HEK293 (cell line): ENCODE measurements around the gene MSH2.
A peak's percentile ranks its signal among the peaks of the same experiment; 100 is the strongest.

ENCODE experiments used
- ATF2 ChIP-seq: fragments of 450-650 bp; formaldehyde crosslinking; IDR thresholded peaks from 2 replicates; pipeline ENCODE4 v1.5.1; 2016; ENCODE audit warnings: missing biosample characterization, missing genetic modification characterization, low read depth
- BCL11A ChIP-seq: fragments of 450-650 bp; formaldehyde crosslinking; IDR thresholded peaks from 2 replicates; pipeline ENCODE4 v1.5.1; 2016; ENCODE audit warnings: low read depth, missing biosample characterization, missing genetic modification characterization
- OVOL3 ChIP-seq: fragments of 450-650 bp; formaldehyde crosslinking; IDR thresholded peaks from 2 replicates; pipeline ENCODE4 v1.5.1; 2016; ENCODE audit warnings: missing biosample characterization, missing genetic modification characterization

DNA sequence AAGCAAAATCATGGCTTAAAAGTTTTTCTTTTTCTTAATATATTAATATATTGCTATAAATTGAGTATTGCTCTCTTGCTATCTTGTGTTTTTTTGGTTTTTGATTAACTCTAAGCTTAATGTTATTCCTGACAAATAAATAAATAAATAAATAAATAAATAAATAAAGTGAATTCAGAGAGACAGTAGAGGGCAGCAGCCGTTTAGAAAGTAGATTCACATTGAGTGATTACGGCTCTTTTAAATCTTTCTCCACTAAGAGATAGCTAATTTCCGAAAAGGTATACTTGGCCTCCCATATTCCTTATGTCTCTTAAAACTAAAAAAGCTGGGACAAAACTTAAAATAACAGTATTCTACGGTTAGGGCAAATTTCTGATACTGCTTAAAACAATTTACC lies 34.3 kb downstream of the MSH2 start:
- TF ChIP-seq OVOL3 (tag by site-specific recombination) (0 out of 2 replicates have a peak, but pooled peaks have one; percentile 15), ATF2 (tag by site-specific recombination) (no peak), BCL11A (tag by site-specific recombination) (no peak)
